Measurements from ENCODE around the gene P2RY11.

P2RY11 gene

GRCh38 chr19:10078329-10078728 is 33.2 kb upstream of the P2RY11 start:
- no peak for TF ChIP-seq CTBP1 (IDR thresholded peaks at IDR 0.05; ENCODE audit: borderline replicate concordance)
- TF ChIP-seq ELF4 (IDR thresholded peaks at IDR 0.05): no peak
- TF ChIP-seq ZNF384 (IDR thresholded peaks at IDR 0.05): no peak
- no peak for TF ChIP-seq SP1 (IDR thresholded peaks at IDR 0.05)
- TF ChIP-seq FOXM1 (IDR thresholded peaks at IDR 0.05; ENCODE audit: borderline replicate concordance): no peak
- TF ChIP-seq FOXK2 (IDR thresholded peaks at IDR 0.05): no peak
- no peak for TF ChIP-seq FOXA1 (IDR thresholded peaks at IDR 0.05)
- TF ChIP-seq HDGF (IDR thresholded peaks at IDR 0.05; ENCODE audit: borderline replicate concordance): no peak
- TF ChIP-seq SUZ12 (IDR thresholded peaks at IDR 0.05): no peak
- no peak for TF ChIP-seq TARDBP (IDR thresholded peaks at IDR 0.05)
- CTCF ChIA-PET: no interaction called here
- POLR2A ChIA-PET: no interaction called here
- no peak for DNase-seq (ENCODE audit: extremely low spot score)

- DNase-seq (ENCODE audit: extremely low spot score): no peak
- POLR2A ChIA-PET: interaction anchor here (0.7 kb wide), 1 partner anchor 45 kb away, joined by 3 read pairs; no protein-coding TSS in a partner anchor
- TF ChIP-seq CTBP1 (IDR thresholded peaks at IDR 0.05; ENCODE audit: borderline replicate concordance) (no peak), PKNOX1 (IDR thresholded peaks at IDR 0.05) (no peak), FOXM1 (IDR thresholded peaks at IDR 0.05; ENCODE audit: borderline replicate concordance) (no peak), LEF1 (IDR thresholded peaks at IDR 0.05; ENCODE audit: borderline replicate concordance) (no peak), NFRKB (IDR thresholded peaks at IDR 0.05) (no peak), FOXA1 (IDR thresholded peaks at IDR 0.05) (no peak), ZNF384 (IDR thresholded peaks at IDR 0.05) (no peak), L3MBTL2 (conservative IDR thresholded peaks at IDR 0.05) (no peak)
- CTCF ChIA-PET: no interaction called here
Observed at GRCh38 chr19:10079031-10079453, 32.5 kb upstream of the P2RY11 start.

GRCh38 chr19:10083911-10084310 is 27.6 kb upstream of the P2RY11 start:
- TF ChIP-seq SP1 (IDR thresholded peaks at IDR 0.05) (no peak), L3MBTL2 (conservative IDR thresholded peaks at IDR 0.05) (no peak), BHLHE40 (IDR thresholded peaks at IDR 0.05; ENCODE audit: borderline replicate concordance) (no peak), HDGF (IDR thresholded peaks at IDR 0.05; ENCODE audit: borderline replicate concordance) (no peak), FOXM1 (IDR thresholded peaks at IDR 0.05; ENCODE audit: borderline replicate concordance) (no peak), ZNF384 (IDR thresholded peaks at IDR 0.05) (no peak), SUZ12 (IDR thresholded peaks at IDR 0.05) (no peak), CTBP1 (IDR thresholded peaks at IDR 0.05; ENCODE audit: borderline replicate concordance) (no peak)
- POLR2A ChIA-PET: interaction anchor here (2.4 kb wide), 1 partner anchor 12 kb away, joined by 7 read pairs; no protein-coding TSS in a partner anchor
- DNase-seq (ENCODE audit: extremely low spot score): no peak
- CTCF ChIA-PET: interaction anchor here (0.6 kb wide), 1 partner anchor 175 kb away, joined by 3 read pairs; no protein-coding TSS in a partner anchor

- TF ChIP-seq FOXA1 (IDR thresholded peaks at IDR 0.05) (no peak), BHLHE40 (IDR thresholded peaks at IDR 0.05; ENCODE audit: borderline replicate concordance) (no peak)
- DNase-seq (ENCODE audit: extremely low spot score): no peak
- CTCF ChIA-PET: interaction anchor here (0.6 kb wide), 1 partner anchor 14 kb away, joined by 3 read pairs; no protein-coding TSS in a partner anchor
- POLR2A ChIA-PET: interaction anchor here (2.4 kb wide), 1 partner anchor 11 kb away, joined by 7 read pairs; no protein-coding TSS in a partner anchor
Observed at GRCh38 chr19:10084803-10085202, 26.7 kb upstream of the P2RY11 start.

- no peak for DNase-seq (ENCODE audit: extremely low spot score)
- no peak for TF ChIP-seq TARDBP (IDR thresholded peaks at IDR 0.05)
- TF ChIP-seq ELF4 (IDR thresholded peaks at IDR 0.05): no peak
- TF ChIP-seq L3MBTL2 (conservative IDR thresholded peaks at IDR 0.05): no peak
- no peak for TF ChIP-seq PKNOX1 (IDR thresholded peaks at IDR 0.05)
- CTCF ChIA-PET: no interaction called here
- POLR2A ChIA-PET: no interaction called here
Observed at GRCh38 chr19:10085641-10086590, 25.6 kb upstream of the P2RY11 start, which contains the start of gene SHFL. TSS of gene SHFL (plus strand) at chr19:10086317. CDS start at chr19:10086428, 111 bp downstream.

GRCh38 chr19:10086591-10087192 is 24.8 kb upstream of the P2RY11 start:
- ChIA-PET CTCF (no interaction called here), POLR2A (no interaction called here)
- DNase-seq (ENCODE audit: extremely low spot score): no peak
- TF ChIP-seq ARNT (IDR thresholded peaks at IDR 0.05): no peak
- TF ChIP-seq FOXM1 (IDR thresholded peaks at IDR 0.05; ENCODE audit: borderline replicate concordance): no peak
- TF ChIP-seq LEF1 (IDR thresholded peaks at IDR 0.05; ENCODE audit: borderline replicate concordance): no peak
- no peak for TF ChIP-seq HDGF (IDR thresholded peaks at IDR 0.05; ENCODE audit: borderline replicate concordance)
- no peak for TF ChIP-seq NFRKB (IDR thresholded peaks at IDR 0.05)
- TF ChIP-seq ZNF384 (IDR thresholded peaks at IDR 0.05): no peak
- no peak for TF ChIP-seq SUZ12 (IDR thresholded peaks at IDR 0.05)
- TF ChIP-seq ELF4 (IDR thresholded peaks at IDR 0.05): no peak
- no peak for TF ChIP-seq PKNOX1 (IDR thresholded peaks at IDR 0.05)
- TF ChIP-seq TARDBP (IDR thresholded peaks at IDR 0.05): no peak
- no peak for TF ChIP-seq SP1 (IDR thresholded peaks at IDR 0.05)
- TF ChIP-seq BHLHE40 (IDR thresholded peaks at IDR 0.05; ENCODE audit: borderline replicate concordance): no peak
- TF ChIP-seq FOXK2 (IDR thresholded peaks at IDR 0.05): no peak
- no peak for TF ChIP-seq CTBP1 (IDR thresholded peaks at IDR 0.05; ENCODE audit: borderline replicate concordance)
- no peak for TF ChIP-seq FOXA1 (IDR thresholded peaks at IDR 0.05)
- TF ChIP-seq L3MBTL2 (conservative IDR thresholded peaks at IDR 0.05): no peak

Measured in HEK293T (cell line).